HG03064 (cell line): Measurements from ENCODE around the gene UBQLNL.

Source experiments
- ATAC-seq: cut with Tn5 transposase; IDR thresholded peaks from one replicate; pipeline ENCODE4 v1.9.1; 2021; ENCODE audit warnings: low read depth; ENCODE audit not compliant: unreplicated experiment

The UBQLNL gene

GRCh38 chr11:5508605-5509004 is 7.9 kb downstream of the UBQLNL start:
- no peak for ATAC-seq

- no peak for ATAC-seq
Observed at GRCh38 chr11:5507933-5508305, 8.6 kb downstream of the UBQLNL start.

GRCh38 chr11:5507177-5507932 is 9.1 kb downstream of the UBQLNL start:
- ATAC-seq: no peak

- ATAC-seq: no peak
Observed at GRCh38 chr11:5505363-5506048, 11.0 kb downstream of the UBQLNL start.

- ATAC-seq: no peak
Observed at GRCh38 chr11:5504403-5504921, 12.0 kb downstream of the UBQLNL start.

- ATAC-seq: no peak
Observed at GRCh38 chr11:5500393-5500801, 16.1 kb downstream of the UBQLNL start.

- ATAC-seq: no peak
Observed at GRCh38 chr11:5499671-5500070, 16.8 kb downstream of the UBQLNL start.

- ATAC-seq: no peak
Observed at GRCh38 chr11:5489576-5490357, 26.7 kb downstream of the UBQLNL start.

- ATAC-seq: no peak
Observed at GRCh38 chr11:5488798-5489399, 27.6 kb downstream of the UBQLNL start.

- ATAC-seq: no peak
Observed at GRCh38 chr11:5488385-5488784, 28.1 kb downstream of the UBQLNL start, which contains the start of gene OR52D1. OR52D1 (plus strand) TSS chr11:5488685; CDS start chr11:5488707, 22 bp downstream.

- no peak for ATAC-seq
Observed at GRCh38 chr11:5486421-5486820, 30.1 kb downstream of the UBQLNL start.

GRCh38 chr11:5486003-5486402 is 30.5 kb downstream of the UBQLNL start:
- no peak for ATAC-seq

GRCh38 chr11:5476186-5476819 is 40.2 kb downstream of the UBQLNL start:
- peak; percentile 91 for ATAC-seq

GRCh38 chr11:5473921-5474320 is 42.6 kb downstream of the UBQLNL start:
- ATAC-seq: no peak

- ATAC-seq: no peak
Observed at GRCh38 chr11:5467527-5467926, 49.0 kb downstream of the UBQLNL start.
